Endothelial cell (in vitro differentiated cells): ENCODE results near the gene FBXW7. TPM values are rescaled to one million over a fixed set of nuclear protein-coding genes. Genes with fewer than 3 reads are reported as not detected.
A peak's percentile ranks its signal among the peaks of the same experiment; 100 is the strongest.

Source experiments
- DNase-seq: peaks from one replicate; pipeline ENCODE4 v3.0.0; 2021; ENCODE audit warnings: low spot score
- H3K27ac Mint-ChIP-seq: one replicate; pipeline ENCODE4 v1.8.0; 2021; ENCODE audit warnings: mixed read lengths, inconsistent platforms; ENCODE audit not compliant: unreplicated experiment
- H3K27me3 Mint-ChIP-seq: one replicate; pipeline ENCODE4 v1.8.0; 2021; ENCODE audit warnings: mild to moderate bottlenecking, moderate library complexity, mixed read lengths, inconsistent platforms; ENCODE audit not compliant: unreplicated experiment
- H3K36me3 Mint-ChIP-seq: one replicate; pipeline ENCODE4 v1.8.0; 2021; ENCODE audit warnings: mild to moderate bottlenecking, low read depth, mixed read lengths, inconsistent platforms; ENCODE audit not compliant: unreplicated experiment
- H3K4me1 Mint-ChIP-seq: one replicate; pipeline ENCODE4 v1.8.0; 2021; ENCODE audit warnings: mild to moderate bottlenecking, mixed read lengths, inconsistent platforms; ENCODE audit not compliant: unreplicated experiment
- H3K4me3 Mint-ChIP-seq: one replicate; pipeline ENCODE4 v1.8.0; 2021; ENCODE audit warnings: mild to moderate bottlenecking, mixed read lengths, inconsistent platforms; ENCODE audit not compliant: unreplicated experiment
- H3K9me3 Mint-ChIP-seq: one replicate; pipeline ENCODE4 v1.8.0; 2021; ENCODE audit warnings: mixed read lengths, inconsistent platforms; ENCODE audit not compliant: unreplicated experiment
- CTCF ChIP-seq: fragments of 200-600 bp; sonication (generic); IDR thresholded peaks from one replicate; pipeline ENCODE4 v1.5.0; 2021; ENCODE audit warnings: antibody characterized with exemption; ENCODE audit not compliant: unreplicated experiment
- total RNA-seq: library from RNA; stranded (reverse); fragmentation: NEBNext Ultra II Directional; extraction: Animal tissue kit (Norgen Biotek cat#: 25700); gene quantifications from one replicate; pipeline ENCODE4 v1.2.1, GENCODE V29; 2021; ENCODE audit not compliant: unreplicated experiment

The FBXW7 gene
- total RNA-seq, 1 donor from 2014 or later = 44.7 TPM

GRCh38 chr4:152503653-152504290, 32.1 kb downstream of the FBXW7 start:
- no peaks in the 10 kb centered on the region for H3K36me3 Mint-ChIP-seq
- no peak overlapping the region for H3K4me3 Mint-ChIP-seq
- H3K27ac Mint-ChIP-seq = no peak overlapping the region
- H3K27me3 Mint-ChIP-seq = peaks cover 5% of the 10 kb centered on the region
- DNase-seq = no peak
- H3K9me3 Mint-ChIP-seq = no peaks in the 10 kb centered on the region
- H3K4me1 Mint-ChIP-seq = no peaks in the 10 kb centered on the region
- TF ChIP-seq CTCF = no peak

GRCh38 chr4:152501846-152502536, 33.9 kb downstream of the FBXW7 start:
- H3K4me1 Mint-ChIP-seq = peaks cover 4% of the 10 kb centered on the region
- H3K4me3 Mint-ChIP-seq = no peak overlapping the region
- H3K9me3 Mint-ChIP-seq = no peaks in the 10 kb centered on the region
- H3K27ac Mint-ChIP-seq = no peak overlapping the region
- TF ChIP-seq CTCF = no peak
- peaks cover 5% of the 10 kb centered on the region for H3K27me3 Mint-ChIP-seq
- no peaks in the 10 kb centered on the region for H3K36me3 Mint-ChIP-seq
- DNase-seq = no peak

GRCh38 chr4:152500800-152501434, 35.0 kb downstream of the FBXW7 start:
- DNase-seq = peak; percentile 68
- Mint-ChIP-seq H3K9me3 (no peaks in the 10 kb centered on the region), H3K36me3 (no peaks in the 10 kb centered on the region), H3K4me3 (no peak overlapping the region), H3K27ac (no peak overlapping the region), H3K27me3 (peaks cover 5% of the 10 kb centered on the region), H3K4me1 (peaks cover 4% of the 10 kb centered on the region)
- peak; percentile 86 for TF ChIP-seq CTCF

GRCh38 chr4:152500275-152500674, 35.6 kb downstream of the FBXW7 start:
- Mint-ChIP-seq H3K4me3 (no peak overlapping the region), H3K27ac (no peak overlapping the region), H3K36me3 (no peaks in the 10 kb centered on the region), H3K9me3 (no peaks in the 10 kb centered on the region), H3K27me3 (peaks cover 5% of the 10 kb centered on the region), H3K4me1 (peaks cover 4% of the 10 kb centered on the region)
- TF ChIP-seq CTCF = no peak
- no peak for DNase-seq

- no peak overlapping the region for H3K27ac Mint-ChIP-seq
- H3K4me1 Mint-ChIP-seq = peaks cover 4% of the 10 kb centered on the region
- no peak for TF ChIP-seq CTCF
- H3K27me3 Mint-ChIP-seq = peaks cover 5% of the 10 kb centered on the region
- H3K9me3 Mint-ChIP-seq = no peaks in the 10 kb centered on the region
- no peak overlapping the region for H3K4me3 Mint-ChIP-seq
- DNase-seq = no peak
- no peaks in the 10 kb centered on the region for H3K36me3 Mint-ChIP-seq
Observed at GRCh38 chr4:152499344-152499743, 36.5 kb downstream of the FBXW7 start.
